Esophagus muscularis mucosa (tissue), 4 donors: ENCODE measurements around the gene ABCA2. TPM values are rescaled to one million over a fixed set of nuclear protein-coding genes. Genes with fewer than 3 reads are reported as not detected.
A peak's percentile ranks its signal among the peaks of the same experiment; 100 is the strongest.

Experiments used
- DNase-seq: peaks from one replicate; pipeline ENCODE4 v3.0.0-alpha.2; 2017; ENCODE audit errors: extremely low spot score
- H3K27ac ChIP-seq, 4 donors: fragments of 200-600 bp; sonication (generic); replicated peaks in 1 of 4; 1 replicate in 3 of 4; 2 replicates in 1 of 4; pipeline ENCODE4 v1.5.1; 2016 to 2019; ENCODE audit warnings: mild to moderate bottlenecking in 1 of 4
- H3K27me3 ChIP-seq, 4 donors: fragments of 200-600 bp; sonication (generic); one replicate each; pipeline versions ENCODE4 v1.5.1 to v1.6.0; 2016 to 2019
- H3K36me3 ChIP-seq, 4 donors: fragments of 200-600 bp; sonication (generic); one replicate each; pipeline ENCODE4 v1.5.1; 2016 to 2019
- H3K4me1 ChIP-seq, 4 donors: fragments of 200-600 bp; sonication (generic); one replicate each; pipeline ENCODE4 v1.5.1; 2016 to 2019
- H3K4me3 ChIP-seq, 4 donors: fragments of 200-600 bp; sonication (generic); 1 replicate in 2 of 4; 2 replicates in 2 of 4; pipeline ENCODE4 v1.5.1; 2016 to 2019; ENCODE audit warnings: mild to moderate bottlenecking in 4 of 4, moderate library complexity in 1 of 4
- H3K9me3 ChIP-seq, 4 donors: fragments of 200-600 bp; sonication (generic); 1 replicate in 3 of 4; 2 replicates in 1 of 4; pipeline ENCODE4 v1.5.1; 2016 to 2019
- CTCF ChIP-seq, 3 experiments: fragments of 200-600 bp in 2 of 3; fragments of 450-650 bp in 1 of 3; sonication (generic) in 2 of 3; IDR thresholded peaks; one replicate each; pipeline ENCODE4 v1.5.1; 2017 to 2019; ENCODE audit warnings: antibody characterized with exemption in 3 of 3, mild to moderate bottlenecking in 2 of 3, moderate library complexity in 1 of 3
- EP300 ChIP-seq: sonication (generic); formaldehyde crosslinking; IDR thresholded peaks from one replicate; pipeline ENCODE4 v1.6.1; 2017; ENCODE audit warnings: antibody characterized with exemption
- POLR2A ChIP-seq: fragments of 450-650 bp; IDR thresholded peaks from one replicate; pipeline ENCODE4 v1.6.1; 2017; ENCODE audit warnings: antibody characterized with exemption, moderate library complexity, mild to moderate bottlenecking, low read depth
- POLR2AphosphoS5 ChIP-seq, 2 donors: sonication (generic); formaldehyde crosslinking; IDR thresholded peaks; one replicate each; pipeline ENCODE4 v1.6.1; 2017; ENCODE audit warnings: antibody characterized with exemption in 2 of 2
- WGBS: methylation state at CpG from one replicate; pipeline ENCODE4 v1.1.5; 2018; 5-methylcytosine and 5-hydroxymethylcytosine counted together
- intact Hi-C: fragments of 100-400 bp; cut with DNase I; formaldehyde crosslinking; loops from one replicate; pipeline ENCODE4 v1.15.1; 2023
- total RNA-seq, 4 donors: library from RNA; depleted of rRNA; stranded (reverse); fragments of >200 nt; gene quantifications; one replicate each; pipeline versions ENCODE4 v1.1.0 to v1.2.1, GENCODE V29; 2016

The ABCA2 gene
- total RNA-seq, 4 donors from 2014 or later, result 17.4 to 30.9 (median 21.6) TPM

- WGBS, result 28% methylated on average over 17 of the region's 19 CpGs
- TF ChIP-seq CTCF (IDR thresholded peaks at IDR 0.05) (peak in 2 of 3 experiments; percentile 82 to 84), EP300 (no peak), POLR2A (no peak), POLR2AphosphoS5 (IDR thresholded peaks at IDR 0.05) (peak in 1 of 2 donors; percentile 34)
- no peak for DNase-seq
- peaks cover 0 to under 1% (median 0%) of the 10 kb centered on the region in 4 donors for H3K27me3 ChIP-seq
- intact Hi-C loops, result no loop called here
- peaks cover 24 to 46% (median 41%) of the 10 kb centered on the region in 4 donors for H3K4me1 ChIP-seq
- H3K4me3 ChIP-seq, result peak overlapping the region; percentile 61 to 66 (median 62)
- peak overlapping the region in 2 of 4 donors; percentile 15 to 68 for H3K27ac ChIP-seq
- no peaks in the 10 kb centered on the region for H3K9me3 ChIP-seq
- no peaks in the 10 kb centered on the region for H3K36me3 ChIP-seq
Observed at GRCh38 chr9:137029058-137029936, 1.3 kb upstream of the ABCA2 start.

GRCh38 chr9:137028263-137029057, 423 bp upstream of the ABCA2 start:
- Histone ChIP-seq H3K4me3 (peak overlapping the region; percentile 61 to 66 (median 62)), H3K9me3 (no peaks in the 10 kb centered on the region), H3K4me1 (peaks cover 24 to 46% (median 40%) of the 10 kb centered on the region in 4 donors), H3K27ac (peak overlapping the region in 3 of 4 donors; percentile 58 to 68 (median 59)), H3K36me3 (peaks cover 0 to 5% (median 0%) of the 10 kb centered on the region in 4 donors), H3K27me3 (no peaks in the 10 kb centered on the region)
- no peak for DNase-seq
- intact Hi-C loops, result no loop called here
- TF ChIP-seq CTCF (IDR thresholded peaks at IDR 0.05) (peak in 2 of 3 experiments; percentile 18 to 26), POLR2A (no peak)
- no CpG with 5 or more reads among the region's 98 CpGs for WGBS

GRCh38 chr9:137026828-137027227, 1.2 kb downstream of the ABCA2 start:
- H3K27me3 ChIP-seq, result no peaks in the 10 kb centered on the region
- 75% methylated on average over 3 of the region's 4 CpGs for WGBS
- TF ChIP-seq POLR2AphosphoS5 (IDR thresholded peaks at IDR 0.05) (no peak), CTCF (IDR thresholded peaks at IDR 0.05) (no peak), POLR2A (no peak), EP300 (no peak)
- H3K4me3 ChIP-seq, result peak overlapping the region; percentile 59 to 66 (median 62)
- peaks cover 24 to 46% (median 40%) of the 10 kb centered on the region in 4 donors for H3K4me1 ChIP-seq
- H3K36me3 ChIP-seq, result peaks cover 0 to 12% (median 0%) of the 10 kb centered on the region in 4 donors
- no peaks in the 10 kb centered on the region for H3K9me3 ChIP-seq
- intact Hi-C loops, result no loop called here
- no peak for DNase-seq
- H3K27ac ChIP-seq, result peak overlapping the region; percentile 57 to 68 (median 66)

DNA sequence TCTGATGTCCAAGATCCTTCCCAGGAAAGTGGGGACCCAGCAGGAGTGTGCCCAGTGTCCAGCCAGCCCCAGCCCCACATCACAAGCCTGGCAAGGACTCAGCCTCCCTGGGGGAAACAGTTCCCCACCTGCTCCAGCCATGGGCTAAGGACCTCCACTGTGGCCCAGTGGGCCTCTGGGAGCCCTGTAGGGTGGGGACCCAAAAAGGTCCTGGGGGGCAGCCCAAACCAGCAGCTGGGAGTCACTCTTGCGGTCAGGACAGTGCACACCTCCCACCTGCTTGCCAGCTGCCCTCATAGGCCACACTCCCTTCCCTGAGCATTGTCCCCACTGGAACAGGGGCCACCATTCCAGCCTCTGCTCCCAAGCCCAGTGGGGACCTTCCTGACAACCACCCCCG, 1.7 kb downstream of the ABCA2 start:
- Histone ChIP-seq H3K4me3 (peak overlapping the region in 1 of 4 donors; percentile 59), H3K4me1 (peaks cover 24 to 46% (median 40%) of the 10 kb centered on the region in 4 donors), H3K27ac (peak overlapping the region in 3 of 4 donors; percentile 41 to 68 (median 57)), H3K9me3 (no peaks in the 10 kb centered on the region), H3K36me3 (peaks cover 0 to 13% (median 1%) of the 10 kb centered on the region in 4 donors), H3K27me3 (no peaks in the 10 kb centered on the region)
- intact Hi-C loops, result no loop called here
- DNase-seq, result no peak
- WGBS, result 100% methylated on average over 1 of the region's 2 CpGs
- TF ChIP-seq CTCF (IDR thresholded peaks at IDR 0.05), result no peak
- TF ChIP-seq EP300, result no peak
- TF ChIP-seq POLR2A, result no peak
- no peak for TF ChIP-seq POLR2AphosphoS5 (IDR thresholded peaks at IDR 0.05)
